HepG2 (cell line): ENCODE measurements around the gene TCF25. TPM values are rescaled to one million over a fixed set of nuclear protein-coding genes. Genes with fewer than 3 reads are reported as not detected.

Source experiments
- ATRX ChIP-seq: sonication (generic); formaldehyde crosslinking; IDR thresholded peaks from 2 replicates; pipeline ENCODE4 v1.4.0; 2020; ENCODE audit warnings: missing genetic modification reagents, borderline replicate concordance
- FOXA1 ChIP-seq, 2 experiments: fragments of 450-650 bp in 1 of 2; sonication (generic) in 1 of 2; formaldehyde crosslinking in 1 of 2; IDR thresholded peaks; 2 replicates each; pipeline versions ENCODE4 v1.4.0 to v1.6.1; 2016 to 2020; ENCODE audit warnings: missing genetic modification reagents in 1 of 2
- GLMP ChIP-seq: sonication (generic); formaldehyde crosslinking; IDR thresholded peaks from 2 replicates; pipeline ENCODE4 v1.9.0; 2021; ENCODE audit warnings: missing genetic modification reagents, mild to moderate bottlenecking, borderline replicate concordance
- HES4 ChIP-seq: sonication (generic); formaldehyde crosslinking; IDR thresholded peaks from 2 replicates; pipeline ENCODE4 v1.9.0; 2021; ENCODE audit warnings: mild to moderate bottlenecking, missing genetic modification reagents, borderline replicate concordance
- HNF4G ChIP-seq, 2 experiments: sonication (generic) in 1 of 2; formaldehyde crosslinking in 1 of 2; IDR thresholded peaks; 2 replicates each; pipeline versions ENCODE4 v1.4.0 to v1.6.1; 2011 to 2020; ENCODE audit warnings: borderline replicate concordance in 2 of 2, low read depth in 2 of 2, mild to moderate bottlenecking in 2 of 2, low read length in 1 of 2, missing genetic modification reagents in 1 of 2, moderate library complexity in 1 of 2
- JUN ChIP-seq: sonication (generic); formaldehyde crosslinking; IDR thresholded peaks from 2 replicates; pipeline ENCODE4 v1.4.0; 2020; ENCODE audit warnings: mild to moderate bottlenecking, missing genetic modification reagents
- NFIC ChIP-seq: IDR thresholded peaks from 2 replicates; pipeline ENCODE4 v1.6.1; 2012; ENCODE audit warnings: mild to moderate bottlenecking, low read length, inconsistent platforms
- NR2F2 ChIP-seq: IDR thresholded peaks from 2 replicates; pipeline ENCODE4 v1.6.1; 2012; ENCODE audit warnings: low read depth, inconsistent platforms, borderline replicate concordance
- SALL2 ChIP-seq: sonication (generic); formaldehyde crosslinking; IDR thresholded peaks from 2 replicates; pipeline ENCODE4 v1.8.1; 2023; ENCODE audit warnings: mild to moderate bottlenecking, missing genetic modification reagents, inconsistent platforms
- TBX2 ChIP-seq: sonication (generic); formaldehyde crosslinking; IDR thresholded peaks from 2 replicates; pipeline ENCODE4 v1.5.0; 2020; ENCODE audit warnings: missing genetic modification reagents, mild to moderate bottlenecking, borderline replicate concordance
- ZNF329 ChIP-seq: sonication (generic); formaldehyde crosslinking; IDR thresholded peaks from 2 replicates; pipeline ENCODE4 v1.9.0; 2021; ENCODE audit warnings: low read depth, mild to moderate bottlenecking, missing genetic modification reagents
- ZNF33B ChIP-seq: sonication (generic); formaldehyde crosslinking; IDR thresholded peaks from 2 replicates; pipeline ENCODE4 v1.5.1; 2020; ENCODE audit warnings: mild to moderate bottlenecking, missing genetic modification reagents
- ZNF44 ChIP-seq: sonication (generic); formaldehyde crosslinking; IDR thresholded peaks from 2 replicates; pipeline ENCODE4 v1.5.1; 2020; ENCODE audit warnings: mild to moderate bottlenecking, missing genetic modification reagents
- ZNF704 ChIP-seq: sonication (generic); formaldehyde crosslinking; IDR thresholded peaks from 2 replicates; pipeline ENCODE4 v1.8.1; 2023; ENCODE audit warnings: mild to moderate bottlenecking, inconsistent platforms, moderate library complexity, missing genetic modification reagents, borderline replicate concordance
- ZSCAN21 ChIP-seq: sonication (generic); formaldehyde crosslinking; IDR thresholded peaks from 2 replicates; pipeline ENCODE4 v1.8.0; 2022; ENCODE audit warnings: mild to moderate bottlenecking, missing genetic modification reagents, moderate library complexity, borderline replicate concordance
- ZSCAN29 ChIP-seq: sonication (generic); formaldehyde crosslinking; conservative IDR thresholded peaks from 2 replicates; pipeline ENCODE4 v1.4.0; 2020; ENCODE audit warnings: mild to moderate bottlenecking, missing genetic modification reagents
- polyA plus RNA-seq, 8 experiments: library from polyadenylated mRNA; depleted of rRNA in 3 of 8; stranded (reverse) in 7 of 8; unstranded in 1 of 8; fragments of >200 nt; fragmentation: Illumina TruSeq in 4 of 8; extraction: Trizol in 4 of 8; gene quantifications; 2 replicates each; pipeline versions ENCODE4 v1.2.1 to v1.2.3, GENCODE V29; 2011 to 2016; ENCODE audit warnings: low read depth in 4 of 8, missing spikeins in 1 of 8, mixed read lengths in 1 of 8; ENCODE audit not compliant: insufficient read depth in 1 of 8
- total RNA-seq, 5 experiments: library from RNA; depleted of rRNA; stranded (reverse); fragments of >200 nt; fragmentation: Illumina TruSeq; extraction: Trizol; gene quantifications; 2 replicates each; pipeline ENCODE4 v1.2.3, GENCODE V29; 2016; ENCODE audit warnings: low read depth in 1 of 5
- TF ChIP-seq, protein P1 (sequence below): IDR thresholded peaks from 2 replicates; pipeline ENCODE4 v1.6.1; 2016; ENCODE audit warnings: low read depth, missing genetic modification reagents, missing compliant biosample characterization
- TF ChIP-seq, protein P2 (sequence below): sonication (generic); formaldehyde crosslinking; IDR thresholded peaks from 2 replicates; pipeline ENCODE4 v1.5.0; 2020; ENCODE audit warnings: missing genetic modification reagents
- TF ChIP-seq, protein P3 (sequence below): IDR thresholded peaks from 2 replicates; pipeline ENCODE4 v1.6.1; 2012; ENCODE audit warnings: inconsistent platforms

Gene TCF25
- total and polyA plus RNA-seq, 2 of the 13 experiments (the other 11 are each of a cell fraction or from before 2014, with no cell fraction given): 138 to 206 TPM

DNA sequence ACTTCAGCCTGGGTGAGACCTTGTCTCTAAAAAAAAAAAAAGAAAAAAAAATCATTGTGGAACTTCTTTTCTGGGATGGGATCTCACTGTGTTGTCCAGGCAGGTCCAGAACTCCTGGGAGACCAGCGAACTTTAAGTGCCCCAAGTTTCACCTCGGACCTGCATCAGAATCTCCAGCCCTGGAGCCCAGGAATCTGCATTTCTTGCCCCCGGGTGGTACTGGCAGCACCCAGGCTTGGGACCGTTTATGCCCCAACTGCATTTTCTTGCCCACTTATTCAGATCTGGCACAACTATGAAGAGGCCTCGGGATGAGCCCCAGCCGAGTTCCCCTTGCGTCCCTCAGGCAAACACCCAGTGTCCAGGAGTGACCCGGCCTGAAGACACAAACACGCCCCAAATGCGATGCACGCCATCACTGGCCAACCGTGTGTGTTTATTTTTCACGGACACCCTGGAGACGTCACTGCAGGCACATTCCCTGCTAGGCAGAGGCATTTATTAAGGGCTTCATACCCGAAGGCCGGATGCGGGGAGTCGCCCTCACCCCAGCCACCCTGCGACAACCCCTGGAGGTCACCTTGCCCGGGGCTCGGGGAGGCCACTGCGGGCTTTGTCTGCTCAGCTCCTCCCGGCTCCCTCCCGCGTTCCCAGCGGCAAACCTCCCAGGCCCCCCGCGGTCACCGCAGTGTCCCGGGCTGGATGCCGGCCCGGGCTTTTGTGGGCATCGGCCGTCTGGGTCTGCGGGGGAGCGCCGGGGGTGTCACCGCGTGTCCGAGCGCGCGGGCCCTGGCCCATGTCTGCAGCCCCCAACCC lies 45.8 kb upstream of the TCF25 start (continued):
- TF ChIP-seq, protein P1, sequence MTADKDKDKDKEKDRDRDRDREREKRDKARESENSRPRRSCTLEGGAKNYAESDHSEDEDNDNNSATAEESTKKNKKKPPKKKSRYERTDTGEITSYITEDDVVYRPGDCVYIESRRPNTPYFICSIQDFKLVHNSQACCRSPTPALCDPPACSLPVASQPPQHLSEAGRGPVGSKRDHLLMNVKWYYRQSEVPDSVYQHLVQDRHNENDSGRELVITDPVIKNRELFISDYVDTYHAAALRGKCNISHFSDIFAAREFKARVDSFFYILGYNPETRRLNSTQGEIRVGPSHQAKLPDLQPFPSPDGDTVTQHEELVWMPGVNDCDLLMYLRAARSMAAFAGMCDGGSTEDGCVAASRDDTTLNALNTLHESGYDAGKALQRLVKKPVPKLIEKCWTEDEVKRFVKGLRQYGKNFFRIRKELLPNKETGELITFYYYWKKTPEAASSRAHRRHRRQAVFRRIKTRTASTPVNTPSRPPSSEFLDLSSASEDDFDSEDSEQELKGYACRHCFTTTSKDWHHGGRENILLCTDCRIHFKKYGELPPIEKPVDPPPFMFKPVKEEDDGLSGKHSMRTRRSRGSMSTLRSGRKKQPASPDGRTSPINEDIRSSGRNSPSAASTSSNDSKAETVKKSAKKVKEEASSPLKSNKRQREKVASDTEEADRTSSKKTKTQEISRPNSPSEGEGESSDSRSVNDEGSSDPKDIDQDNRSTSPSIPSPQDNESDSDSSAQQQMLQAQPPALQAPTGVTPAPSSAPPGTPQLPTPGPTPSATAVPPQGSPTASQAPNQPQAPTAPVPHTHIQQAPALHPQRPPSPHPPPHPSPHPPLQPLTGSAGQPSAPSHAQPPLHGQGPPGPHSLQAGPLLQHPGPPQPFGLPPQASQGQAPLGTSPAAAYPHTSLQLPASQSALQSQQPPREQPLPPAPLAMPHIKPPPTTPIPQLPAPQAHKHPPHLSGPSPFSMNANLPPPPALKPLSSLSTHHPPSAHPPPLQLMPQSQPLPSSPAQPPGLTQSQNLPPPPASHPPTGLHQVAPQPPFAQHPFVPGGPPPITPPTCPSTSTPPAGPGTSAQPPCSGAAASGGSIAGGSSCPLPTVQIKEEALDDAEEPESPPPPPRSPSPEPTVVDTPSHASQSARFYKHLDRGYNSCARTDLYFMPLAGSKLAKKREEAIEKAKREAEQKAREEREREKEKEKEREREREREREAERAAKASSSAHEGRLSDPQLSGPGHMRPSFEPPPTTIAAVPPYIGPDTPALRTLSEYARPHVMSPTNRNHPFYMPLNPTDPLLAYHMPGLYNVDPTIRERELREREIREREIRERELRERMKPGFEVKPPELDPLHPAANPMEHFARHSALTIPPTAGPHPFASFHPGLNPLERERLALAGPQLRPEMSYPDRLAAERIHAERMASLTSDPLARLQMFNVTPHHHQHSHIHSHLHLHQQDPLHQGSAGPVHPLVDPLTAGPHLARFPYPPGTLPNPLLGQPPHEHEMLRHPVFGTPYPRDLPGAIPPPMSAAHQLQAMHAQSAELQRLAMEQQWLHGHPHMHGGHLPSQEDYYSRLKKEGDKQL (CRISPR knock-in tag): no peak
- TF ChIP-seq ZSCAN21 (CRISPR knock-in tag): peak; percentile 84
- no peak for TF ChIP-seq NFIC
- TF ChIP-seq GLMP: peak; percentile 72; the same call in 1 of the 2 replicates
- 0 out of 2 replicates have a peak, but pooled peaks have one; percentile 17 for TF ChIP-seq ZSCAN29 (CRISPR knock-in tag)
- TF ChIP-seq JUN: no peak
- peak; percentile 68; the same call in 1 of the 2 replicates for TF ChIP-seq HES4 (CRISPR knock-in tag)
- TF ChIP-seq, protein P2, sequence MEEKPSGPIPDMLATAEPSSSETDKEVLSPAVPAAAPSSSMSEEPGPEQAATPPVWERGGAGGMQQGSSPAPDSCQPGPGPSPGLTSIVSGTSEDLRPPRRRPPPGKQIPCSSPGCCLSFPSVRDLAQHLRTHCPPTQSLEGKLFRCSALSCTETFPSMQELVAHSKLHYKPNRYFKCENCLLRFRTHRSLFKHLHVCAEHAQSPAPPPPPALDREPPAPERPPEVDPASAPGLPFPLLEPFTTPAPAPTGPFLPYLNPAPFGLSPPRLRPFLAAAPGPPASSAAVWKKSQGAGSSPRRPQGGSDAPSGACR (CRISPR knock-in tag): peak; percentile 21; the same call in 1 of the 2 replicates
- no peak for TF ChIP-seq NR2F2
- TF ChIP-seq ZNF44 (CRISPR knock-in tag): no peak
- TF ChIP-seq TBX2 (CRISPR knock-in tag): peak; percentile 47
- TF ChIP-seq SALL2 (CRISPR knock-in tag): no peak; the same call in 1 of the 2 replicates
- no peak for TF ChIP-seq ZNF33B
- TF ChIP-seq HNF4G (IDR thresholded peaks at IDR 0.05; ENCODE audit: borderline replicate concordance, low read depth, low read length): no peak
- TF ChIP-seq HNF4G (CRISPR knock-in tag; IDR thresholded peaks at IDR 0.05; ENCODE audit: borderline replicate concordance, low read depth): no peak; the same call in 1 of the 2 replicates
- no peak for TF ChIP-seq ZNF704
- no peak for TF ChIP-seq ATRX (CRISPR knock-in tag)
- TF ChIP-seq ZNF329 (CRISPR knock-in tag): no peak
- no peak for TF ChIP-seq FOXA1 (IDR thresholded peaks at IDR 0.05)
- peak; percentile 64 for TF ChIP-seq FOXA1 (CRISPR knock-in tag; IDR thresholded peaks at IDR 0.05)
- TF ChIP-seq, protein P3, sequence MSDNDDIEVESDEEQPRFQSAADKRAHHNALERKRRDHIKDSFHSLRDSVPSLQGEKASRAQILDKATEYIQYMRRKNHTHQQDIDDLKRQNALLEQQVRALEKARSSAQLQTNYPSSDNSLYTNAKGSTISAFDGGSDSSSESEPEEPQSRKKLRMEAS: peak; percentile 42; the same call in 1 of the 2 replicates
